OCI-LY3 (cell line): ENCODE results near the gene KIF17.

ENCODE experiments used
- EZH2phosphoT487 ChIP-seq: fragments of 200-600 bp; shearing (Covaris generic); IDR thresholded peaks from 2 replicates; pipeline ENCODE4 v1.6.1; 2018; ENCODE audit warnings: antibody characterized with exemption, mixed run types, low read depth
- TF ChIP-seq, protein P1 (sequence below): fragments of 200-600, 300-600 bp; sonication (generic); IDR thresholded peaks from 2 replicates; pipeline ENCODE4 v1.5.1; 2014; ENCODE audit warnings: antibody characterized with exemption, low read length, low read depth

DNA sequence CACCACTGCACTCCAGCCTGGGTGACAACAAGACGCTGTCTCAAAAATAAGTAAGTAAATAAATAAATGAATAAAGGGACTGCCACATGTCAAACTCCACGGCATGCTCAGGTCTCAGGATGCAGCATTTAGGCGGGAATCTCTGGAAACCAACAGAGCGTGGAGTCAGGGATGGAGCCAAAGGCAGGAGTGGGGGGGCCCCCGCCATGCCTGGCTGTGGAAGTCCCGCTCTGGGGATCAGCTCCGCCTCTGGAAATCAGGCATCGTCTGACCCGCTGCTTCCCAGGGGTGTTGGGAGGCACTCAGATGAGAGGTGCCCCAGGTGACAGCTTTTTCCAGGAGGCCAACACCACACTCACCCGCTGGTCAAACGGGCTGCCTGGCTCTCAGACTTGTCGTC, 20.2 kb downstream of the KIF17 start:
- TF ChIP-seq, protein P1, sequence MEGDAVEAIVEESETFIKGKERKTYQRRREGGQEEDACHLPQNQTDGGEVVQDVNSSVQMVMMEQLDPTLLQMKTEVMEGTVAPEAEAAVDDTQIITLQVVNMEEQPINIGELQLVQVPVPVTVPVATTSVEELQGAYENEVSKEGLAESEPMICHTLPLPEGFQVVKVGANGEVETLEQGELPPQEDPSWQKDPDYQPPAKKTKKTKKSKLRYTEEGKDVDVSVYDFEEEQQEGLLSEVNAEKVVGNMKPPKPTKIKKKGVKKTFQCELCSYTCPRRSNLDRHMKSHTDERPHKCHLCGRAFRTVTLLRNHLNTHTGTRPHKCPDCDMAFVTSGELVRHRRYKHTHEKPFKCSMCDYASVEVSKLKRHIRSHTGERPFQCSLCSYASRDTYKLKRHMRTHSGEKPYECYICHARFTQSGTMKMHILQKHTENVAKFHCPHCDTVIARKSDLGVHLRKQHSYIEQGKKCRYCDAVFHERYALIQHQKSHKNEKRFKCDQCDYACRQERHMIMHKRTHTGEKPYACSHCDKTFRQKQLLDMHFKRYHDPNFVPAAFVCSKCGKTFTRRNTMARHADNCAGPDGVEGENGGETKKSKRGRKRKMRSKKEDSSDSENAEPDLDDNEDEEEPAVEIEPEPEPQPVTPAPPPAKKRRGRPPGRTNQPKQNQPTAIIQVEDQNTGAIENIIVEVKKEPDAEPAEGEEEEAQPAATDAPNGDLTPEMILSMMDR, result no peak
- TF ChIP-seq EZH2phosphoT487, result no peak
